Testis (tissue), 3 donors: ENCODE data around the gene GMPR. TPM values are rescaled to one million over a fixed set of nuclear protein-coding genes. Genes with fewer than 3 reads are reported as not detected.

Source experiments
- DNase-seq: peaks from one replicate; pipeline ENCODE4 v3.0.0-alpha.2; 2019
- H3K27ac ChIP-seq, 2 donors: fragments of 200-600 bp; sonication (generic); one replicate each; pipeline ENCODE4 v1.5.1; 2019
- H3K27me3 ChIP-seq: fragments of 200-600 bp; sonication (generic); one replicate; pipeline ENCODE4 v1.5.1; 2019
- H3K36me3 ChIP-seq: fragments of 200-600 bp; sonication (generic); one replicate; pipeline ENCODE4 v1.5.1; 2017; ENCODE audit warnings: low read depth; ENCODE audit errors: missing control alignments
- H3K4me1 ChIP-seq: fragments of 200-600 bp; sonication (generic); one replicate; pipeline ENCODE4 v1.5.1; 2019
- H3K4me3 ChIP-seq, 2 donors: fragments of 200-600 bp; sonication (generic); one replicate each; pipeline ENCODE4 v1.5.1; 2017 to 2019
- H3K9me3 ChIP-seq: fragments of 200-600 bp; sonication (generic); one replicate; pipeline ENCODE4 v1.5.1; 2017
- CTCF ChIP-seq, 3 experiments: fragments of 450-650 bp in 2 of 3; fragments of 200-600 bp in 1 of 3; sonication (generic) in 1 of 3; IDR thresholded peaks; one replicate each; pipeline ENCODE4 v1.5.1; 2016 to 2019; ENCODE audit warnings: antibody characterized with exemption in 3 of 3, mild to moderate bottlenecking in 2 of 3, moderate library complexity in 1 of 3
- POLR2A ChIP-seq: fragments of 450-650 bp; IDR thresholded peaks from one replicate; pipeline ENCODE4 v1.6.1; 2017; ENCODE audit warnings: antibody characterized with exemption, mild to moderate bottlenecking, moderate library complexity
- WGBS, 2 donors: methylation state at CpG; one replicate each; pipeline ENCODE4 v1.1.5; 2018; 5-methylcytosine and 5-hydroxymethylcytosine counted together
- intact Hi-C: fragments of 100-400 bp; cut with DNase I; formaldehyde crosslinking; loops from one replicate; pipeline ENCODE4 v1.15.1; 2023; ENCODE audit warnings: low total_unique reads
- polyA plus RNA-seq: library from polyadenylated mRNA; stranded (reverse); fragments of 350-450 nt; fragmentation: Illumina TruSeq; extraction: RNeasy Lipid Tissue Mini Kit (QIAGEN cat#74804); gene quantifications from one replicate; pipeline ENCODE4 v1.2.3, GENCODE V29; 2014; ENCODE audit warnings: low read depth, low replicate concordance; ENCODE audit not compliant: insufficient read depth
- total RNA-seq, 2 donors: library from RNA; depleted of rRNA; stranded (reverse); fragments of >200 nt; gene quantifications; one replicate each; pipeline ENCODE4 v1.2.3, GENCODE V29; 2016

The GMPR gene
- total and polyA plus RNA-seq, 3 donors from 2014 or later = 121 to 215 (median 164) TPM

- no peak for DNase-seq
- WGBS, 2 donors = 86 to 89% methylated on average over 7 of the region's 7 CpGs
- Histone ChIP-seq H3K4me3 (no peak overlapping the region), H3K27me3 (no peaks in the 10 kb centered on the region), H3K9me3 (no peaks in the 10 kb centered on the region), H3K4me1 (peaks cover 33% of the 10 kb centered on the region), H3K27ac (no peak overlapping the region), H3K36me3 (no peaks in the 10 kb centered on the region)
- no peak for TF ChIP-seq POLR2A
- no peak for TF ChIP-seq CTCF (IDR thresholded peaks at IDR 0.05)
- intact Hi-C loops = no loop called here
Observed at GRCh38 chr6:16248271-16248853, 10.0 kb downstream of the GMPR start.

GRCh38 chr6:16249971-16250370 is 11.6 kb downstream of the GMPR start:
- Histone ChIP-seq H3K27ac (no peak overlapping the region), H3K4me3 (no peak overlapping the region), H3K36me3 (no peaks in the 10 kb centered on the region), H3K27me3 (no peaks in the 10 kb centered on the region), H3K4me1 (peaks cover 17% of the 10 kb centered on the region), H3K9me3 (no peaks in the 10 kb centered on the region)
- WGBS, 2 donors = 64 to 80% methylated on average over 1 of the region's 1 CpG
- DNase-seq = no peak
- TF ChIP-seq POLR2A = no peak
- TF ChIP-seq CTCF (IDR thresholded peaks at IDR 0.05) = no peak
- intact Hi-C loops = no loop called here

GRCh38 chr6:16251706-16252105 is 13.3 kb downstream of the GMPR start:
- no peak for DNase-seq
- H3K36me3 ChIP-seq = no peaks in the 10 kb centered on the region
- peaks cover 7% of the 10 kb centered on the region for H3K4me1 ChIP-seq
- H3K4me3 ChIP-seq = no peak overlapping the region
- no peaks in the 10 kb centered on the region for H3K27me3 ChIP-seq
- intact Hi-C loops = no loop called here
- WGBS, 2 donors = 71 to 80% methylated on average over 2 of the region's 2 CpGs
- H3K9me3 ChIP-seq = no peaks in the 10 kb centered on the region
- H3K27ac ChIP-seq = no peak overlapping the region
- TF ChIP-seq CTCF (IDR thresholded peaks at IDR 0.05) (no peak), POLR2A (no peak)

- TF ChIP-seq CTCF (IDR thresholded peaks at IDR 0.05) (no peak), POLR2A (no peak)
- intact Hi-C loops = no loop called here
- Histone ChIP-seq H3K4me1 (peaks cover 14% of the 10 kb centered on the region), H3K4me3 (no peak overlapping the region), H3K27ac (no peak overlapping the region), H3K36me3 (no peaks in the 10 kb centered on the region), H3K27me3 (no peaks in the 10 kb centered on the region), H3K9me3 (no peaks in the 10 kb centered on the region)
- 77 to 80% methylated on average over 2 of the region's 2 CpGs for WGBS, 2 donors
- DNase-seq = no peak
Observed at GRCh38 chr6:16252686-16253299, 14.4 kb downstream of the GMPR start.
